GM12878 (cell line): ENCODE data around the gene SBF2.

ENCODE experiments used
- ATF7 ChIP-seq: fragments of 450-650 bp; IDR thresholded peaks from 2 replicates; pipeline ENCODE4 v1.6.1; 2016; ENCODE audit warnings: low read depth, mild to moderate bottlenecking
- BRCA1 ChIP-seq: IDR thresholded peaks from 2 replicates; pipeline ENCODE4 v1.6.1; 2011; ENCODE audit warnings: low read depth, low read length, improper control_type of control experiment
- CEBPB ChIP-seq, 2 experiments: fragments of 150-350 bp in 1 of 2; IDR thresholded peaks; 2 replicates each; pipeline ENCODE4 v1.6.1; 2012 to 2014; ENCODE audit warnings: low read depth in 2 of 2, low read length in 2 of 2, borderline replicate concordance in 1 of 2, inconsistent platforms in 1 of 2
- NBN ChIP-seq: fragments of 450-650 bp; IDR thresholded peaks from 2 replicates; pipeline ENCODE4 v1.6.1; 2016
- NFYB ChIP-seq: IDR thresholded peaks from 2 replicates; pipeline ENCODE4 v1.6.1; 2011; ENCODE audit warnings: low read depth, mild to moderate bottlenecking, low read length, improper control_type of control experiment, moderate library complexity; ENCODE audit not compliant: insufficient read depth
- POLR2A ChIP-seq: IDR thresholded peaks from 2 replicates; pipeline ENCODE4 v1.6.1; 2011; ENCODE audit warnings: low read depth, mild to moderate bottlenecking, low read length
- POLR2AphosphoS5 ChIP-seq: IDR thresholded peaks from 2 replicates; pipeline ENCODE4 v1.6.1; 2011; ENCODE audit warnings: mild to moderate bottlenecking, low read length, inconsistent platforms
- RAD21 ChIP-seq: IDR thresholded peaks from 2 replicates; pipeline ENCODE4 v1.6.1; 2011; ENCODE audit warnings: mild to moderate bottlenecking, low read depth, low read length, moderate library complexity; ENCODE audit not compliant: insufficient read depth
- SMAD5 ChIP-seq: IDR thresholded peaks from 2 replicates; pipeline ENCODE4 v1.6.1; 2016; ENCODE audit warnings: antibody characterized with exemption, low read depth
- YY1 ChIP-seq: IDR thresholded peaks from 2 replicates; pipeline ENCODE4 v1.6.1; 2011; ENCODE audit warnings: low read depth, mild to moderate bottlenecking, low read length
- TF ChIP-seq, protein P1 (sequence below): fragments of 150-350 bp; IDR thresholded peaks from 2 replicates; pipeline ENCODE4 v1.6.1; 2014; ENCODE audit warnings: mild to moderate bottlenecking, low read depth, low read length
- TF ChIP-seq, protein P2 (sequence below), 3 experiments: IDR thresholded peaks in 2 of 3; conservative IDR thresholded peaks in 1 of 3; 2 replicates each; pipeline ENCODE4 v1.5.1; 2011; ENCODE audit warnings: low read depth in 3 of 3, low read length in 3 of 3, mild to moderate bottlenecking in 3 of 3, control low read depth in 2 of 3, moderate library complexity in 2 of 3, inconsistent platforms in 1 of 3, mixed read lengths in 1 of 3; ENCODE audit not compliant: control insufficient read depth in 2 of 3, insufficient read depth in 1 of 3; ENCODE audit errors: extremely low read depth in 1 of 3
- TF ChIP-seq, protein P3 (sequence below): IDR thresholded peaks from 2 replicates; pipeline ENCODE4 v1.6.1; 2011; ENCODE audit warnings: low read depth, low read length, improper control_type of control experiment, borderline replicate concordance

DNA sequence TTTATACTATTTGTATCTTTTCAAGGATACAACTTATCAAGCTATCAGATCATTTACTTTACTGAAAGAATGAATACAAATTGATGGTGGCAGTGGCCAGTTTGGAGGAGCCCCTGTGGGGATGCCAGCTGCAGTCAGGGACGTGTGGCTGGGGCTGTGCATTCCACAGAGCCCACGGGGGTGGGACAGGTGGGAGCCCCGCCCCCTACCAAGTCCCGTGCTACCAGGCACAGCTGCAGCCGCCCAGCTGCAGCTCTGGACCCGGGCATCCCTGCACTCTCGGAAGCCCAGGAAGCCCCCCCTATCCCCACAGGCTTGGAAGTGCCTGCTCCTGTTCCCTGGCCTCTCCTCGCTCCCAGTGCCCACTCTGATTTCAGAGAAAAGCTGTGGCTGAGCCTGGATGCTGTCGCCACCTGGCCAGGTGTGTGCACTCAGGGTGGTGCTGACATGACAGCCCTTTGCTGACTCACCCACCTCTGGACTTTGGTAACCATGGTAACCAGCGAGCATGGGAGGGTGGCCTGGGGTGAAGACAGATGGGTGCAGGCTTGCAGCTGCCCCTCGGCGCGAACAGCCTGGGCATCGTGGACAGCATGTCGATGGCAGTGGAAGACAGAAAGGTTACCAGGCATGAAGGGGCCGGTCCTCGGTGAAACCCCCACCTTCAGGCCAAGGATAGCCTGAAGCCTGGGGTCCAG is 138.1 kb downstream of the SBF2 start:
- TF ChIP-seq RAD21 (no peak), NBN (no peak), ATF7 (no peak), SMAD5 (no peak), CEBPB (IDR thresholded peaks at IDR 0.05; ENCODE audit: borderline replicate concordance in 1 of 2, low read depth in 2 of 2, low read length in 2 of 2) (no peak), YY1 (no peak), POLR2A (no peak), POLR2AphosphoS5 (no peak), BRCA1 (no peak), NFYB (no peak)
- TF ChIP-seq, protein P1, sequence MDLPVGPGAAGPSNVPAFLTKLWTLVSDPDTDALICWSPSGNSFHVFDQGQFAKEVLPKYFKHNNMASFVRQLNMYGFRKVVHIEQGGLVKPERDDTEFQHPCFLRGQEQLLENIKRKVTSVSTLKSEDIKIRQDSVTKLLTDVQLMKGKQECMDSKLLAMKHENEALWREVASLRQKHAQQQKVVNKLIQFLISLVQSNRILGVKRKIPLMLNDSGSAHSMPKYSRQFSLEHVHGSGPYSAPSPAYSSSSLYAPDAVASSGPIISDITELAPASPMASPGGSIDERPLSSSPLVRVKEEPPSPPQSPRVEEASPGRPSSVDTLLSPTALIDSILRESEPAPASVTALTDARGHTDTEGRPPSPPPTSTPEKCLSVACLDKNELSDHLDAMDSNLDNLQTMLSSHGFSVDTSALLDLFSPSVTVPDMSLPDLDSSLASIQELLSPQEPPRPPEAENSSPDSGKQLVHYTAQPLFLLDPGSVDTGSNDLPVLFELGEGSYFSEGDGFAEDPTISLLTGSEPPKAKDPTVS = no peak
- TF ChIP-seq, protein P2, sequence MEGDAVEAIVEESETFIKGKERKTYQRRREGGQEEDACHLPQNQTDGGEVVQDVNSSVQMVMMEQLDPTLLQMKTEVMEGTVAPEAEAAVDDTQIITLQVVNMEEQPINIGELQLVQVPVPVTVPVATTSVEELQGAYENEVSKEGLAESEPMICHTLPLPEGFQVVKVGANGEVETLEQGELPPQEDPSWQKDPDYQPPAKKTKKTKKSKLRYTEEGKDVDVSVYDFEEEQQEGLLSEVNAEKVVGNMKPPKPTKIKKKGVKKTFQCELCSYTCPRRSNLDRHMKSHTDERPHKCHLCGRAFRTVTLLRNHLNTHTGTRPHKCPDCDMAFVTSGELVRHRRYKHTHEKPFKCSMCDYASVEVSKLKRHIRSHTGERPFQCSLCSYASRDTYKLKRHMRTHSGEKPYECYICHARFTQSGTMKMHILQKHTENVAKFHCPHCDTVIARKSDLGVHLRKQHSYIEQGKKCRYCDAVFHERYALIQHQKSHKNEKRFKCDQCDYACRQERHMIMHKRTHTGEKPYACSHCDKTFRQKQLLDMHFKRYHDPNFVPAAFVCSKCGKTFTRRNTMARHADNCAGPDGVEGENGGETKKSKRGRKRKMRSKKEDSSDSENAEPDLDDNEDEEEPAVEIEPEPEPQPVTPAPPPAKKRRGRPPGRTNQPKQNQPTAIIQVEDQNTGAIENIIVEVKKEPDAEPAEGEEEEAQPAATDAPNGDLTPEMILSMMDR (IDR thresholded peaks at IDR 0.05 in 2 of 3, conservative IDR thresholded peaks at IDR 0.05 in 1 of 3; ENCODE audit: control insufficient read depth in 2 of 3, extremely low read depth in 1 of 3, insufficient read depth in 1 of 3, low read depth in 3 of 3, low read length in 3 of 3) = no peak
- TF ChIP-seq, protein P3, sequence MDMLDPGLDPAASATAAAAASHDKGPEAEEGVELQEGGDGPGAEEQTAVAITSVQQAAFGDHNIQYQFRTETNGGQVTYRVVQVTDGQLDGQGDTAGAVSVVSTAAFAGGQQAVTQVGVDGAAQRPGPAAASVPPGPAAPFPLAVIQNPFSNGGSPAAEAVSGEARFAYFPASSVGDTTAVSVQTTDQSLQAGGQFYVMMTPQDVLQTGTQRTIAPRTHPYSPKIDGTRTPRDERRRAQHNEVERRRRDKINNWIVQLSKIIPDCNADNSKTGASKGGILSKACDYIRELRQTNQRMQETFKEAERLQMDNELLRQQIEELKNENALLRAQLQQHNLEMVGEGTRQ = no peak
